GM18505 (cell line): ENCODE measurements around the gene BATF.

Source experiments
- ATAC-seq: cut with Tn5 transposase; IDR thresholded peaks from one replicate; pipeline ENCODE4 v1.9.1; 2021; ENCODE audit not compliant: unreplicated experiment
- POLR2A ChIP-seq: IDR thresholded peaks from 4 replicates; pipeline ENCODE4 v1.6.1; 2011; ENCODE audit warnings: borderline replicate concordance; ENCODE audit not compliant: insufficient read depth, insufficient read length; ENCODE audit errors: extremely low read depth

Gene BATF

GRCh38 chr14:75589931-75590330 is 67.7 kb downstream of the BATF start:
- ATAC-seq = no peak
- no peak for TF ChIP-seq POLR2A

- ATAC-seq = no peak
- no peak for TF ChIP-seq POLR2A
Observed at GRCh38 chr14:75591331-75591946, 69.2 kb downstream of the BATF start.

GRCh38 chr14:75591987-75592575 is 69.8 kb downstream of the BATF start:
- TF ChIP-seq POLR2A = no peak
- no peak for ATAC-seq

- TF ChIP-seq POLR2A = no peak
- ATAC-seq = no peak
Observed at GRCh38 chr14:75595226-75595625, 73.0 kb downstream of the BATF start.
